Large intestine (tissue), 3 donors: ENCODE results near the gene GALNT17. TPM values are rescaled to one million over a fixed set of nuclear protein-coding genes. Genes with fewer than 3 reads are reported as not detected.

Source experiments
- DNase-seq, 2 donors: peaks; one replicate each; pipeline versions ENCODE4 v3.0.0 to v3.0.0-alpha.2; 2013
- H3K27ac ChIP-seq: one replicate; pipeline ENCODE4 v1.5.1; 2013; ENCODE audit warnings: low read length
- H3K27me3 ChIP-seq: 2 replicates; pipeline ENCODE4 v1.6.1; 2013; ENCODE audit warnings: low read length; ENCODE audit not compliant: control insufficient read depth, insufficient read depth
- H3K36me3 ChIP-seq: 2 replicates; pipeline ENCODE4 v1.6.1; 2013; ENCODE audit warnings: low read length; ENCODE audit not compliant: control insufficient read depth, insufficient read depth
- H3K4me1 ChIP-seq: one replicate; pipeline ENCODE4 v1.6.1; 2013; ENCODE audit warnings: low read length; ENCODE audit not compliant: control insufficient read depth, insufficient read depth
- H3K4me3 ChIP-seq: one replicate; pipeline ENCODE4 v1.5.1; 2013; ENCODE audit warnings: low read length
- H3K9me3 ChIP-seq: one replicate; pipeline ENCODE4 v1.6.1; 2013; ENCODE audit warnings: mild to moderate bottlenecking, low read depth, low read length, moderate library complexity; ENCODE audit not compliant: control insufficient read depth
- WGBS: methylation state at CpG from one replicate; pipeline ENCODE4 v1.1.5; 2013; ENCODE audit warnings: low lambda C conversion rate; ENCODE audit not compliant: insufficient coverage; 5-methylcytosine and 5-hydroxymethylcytosine counted together
- polyA plus RNA-seq: library from polyadenylated mRNA; unstranded; fragments of 120-200 nt; gene quantifications from one replicate; pipeline ENCODE4 v1.2.1, GENCODE V29; 2013

Gene GALNT17
- polyA plus RNA-seq, 1 donor = 2.7 TPM

GRCh38 chr7:71439321-71439720 lies 307.4 kb downstream of the GALNT17 start:
- no peaks in the 10 kb centered on the region for H3K27me3 ChIP-seq
- no peak overlapping the region for H3K4me3 ChIP-seq
- WGBS = no CpG with 5 or more reads among the region's 7 CpGs
- H3K4me1 ChIP-seq = no peaks in the 10 kb centered on the region
- no peak overlapping the region for H3K27ac ChIP-seq
- no peaks in the 10 kb centered on the region for H3K36me3 ChIP-seq
- no peak for DNase-seq
- peaks cover 4% of the 10 kb centered on the region for H3K9me3 ChIP-seq

- no peaks in the 10 kb centered on the region for H3K36me3 ChIP-seq
- WGBS = 50% methylated on average over 1 of the region's 11 CpGs
- no peak overlapping the region for H3K4me3 ChIP-seq
- no peak overlapping the region for H3K27ac ChIP-seq
- no peaks in the 10 kb centered on the region for H3K4me1 ChIP-seq
- H3K27me3 ChIP-seq = no peaks in the 10 kb centered on the region
- DNase-seq = no peak
- no peaks in the 10 kb centered on the region for H3K9me3 ChIP-seq
These were observed 310.7 kb downstream of the GALNT17 start for GRCh38 chr7:71442492-71443190.

GRCh38 chr7:71443191-71443530 lies 311.2 kb downstream of the GALNT17 start:
- Histone ChIP-seq H3K9me3 (no peaks in the 10 kb centered on the region), H3K36me3 (no peaks in the 10 kb centered on the region), H3K4me1 (no peaks in the 10 kb centered on the region), H3K27ac (no peak overlapping the region), H3K4me3 (no peak overlapping the region), H3K27me3 (no peaks in the 10 kb centered on the region)
- WGBS = no CpG with 5 or more reads among the region's 6 CpGs
- no peak for DNase-seq

GRCh38 chr7:71444130-71444529 lies 312.2 kb downstream of the GALNT17 start:
- Histone ChIP-seq H3K36me3 (no peaks in the 10 kb centered on the region), H3K9me3 (no peaks in the 10 kb centered on the region), H3K27me3 (no peaks in the 10 kb centered on the region), H3K4me3 (no peak overlapping the region), H3K4me1 (no peaks in the 10 kb centered on the region), H3K27ac (no peak overlapping the region)
- no CpG with 5 or more reads among the region's 4 CpGs for WGBS
- DNase-seq = no peak

- 83% methylated on average over 1 of the region's 2 CpGs for WGBS
- Histone ChIP-seq H3K4me1 (no peaks in the 10 kb centered on the region), H3K9me3 (no peaks in the 10 kb centered on the region), H3K27me3 (peaks cover 4% of the 10 kb centered on the region), H3K4me3 (no peak overlapping the region), H3K27ac (no peak overlapping the region), H3K36me3 (no peaks in the 10 kb centered on the region)
- no peak for DNase-seq
These were observed 321.7 kb downstream of the GALNT17 start for GRCh38 chr7:71453630-71454029.

- Histone ChIP-seq H3K4me3 (no peak overlapping the region), H3K9me3 (no peaks in the 10 kb centered on the region), H3K4me1 (no peaks in the 10 kb centered on the region), H3K36me3 (no peaks in the 10 kb centered on the region), H3K27me3 (peaks cover 4% of the 10 kb centered on the region), H3K27ac (no peak overlapping the region)
- no peak for DNase-seq
These were observed 323.0 kb downstream of the GALNT17 start for GRCh38 chr7:71454981-71455380.

- no peaks in the 10 kb centered on the region for H3K4me1 ChIP-seq
- H3K27me3 ChIP-seq = peaks cover 4% of the 10 kb centered on the region
- no peaks in the 10 kb centered on the region for H3K9me3 ChIP-seq
- H3K36me3 ChIP-seq = no peaks in the 10 kb centered on the region
- H3K4me3 ChIP-seq = no peak overlapping the region
- WGBS = 20% methylated on average over 2 of the region's 4 CpGs
- DNase-seq = no peak
- H3K27ac ChIP-seq = no peak overlapping the region
These were observed 325.1 kb downstream of the GALNT17 start for GRCh38 chr7:71457021-71457420.

- H3K4me1 ChIP-seq = no peaks in the 10 kb centered on the region
- H3K27me3 ChIP-seq = peaks cover 4% of the 10 kb centered on the region
- H3K36me3 ChIP-seq = no peaks in the 10 kb centered on the region
- no peak overlapping the region for H3K27ac ChIP-seq
- 63% methylated on average over 2 of the region's 9 CpGs for WGBS
- H3K4me3 ChIP-seq = no peak overlapping the region
- no peak for DNase-seq
- no peaks in the 10 kb centered on the region for H3K9me3 ChIP-seq
These were observed 326.1 kb downstream of the GALNT17 start for GRCh38 chr7:71457846-71458590.

GRCh38 chr7:71459132-71459531 lies 327.2 kb downstream of the GALNT17 start:
- Histone ChIP-seq H3K9me3 (no peaks in the 10 kb centered on the region), H3K4me3 (no peak overlapping the region), H3K4me1 (no peaks in the 10 kb centered on the region), H3K27me3 (peaks cover 4% of the 10 kb centered on the region), H3K27ac (no peak overlapping the region), H3K36me3 (no peaks in the 10 kb centered on the region)
- no peak for DNase-seq

GRCh38 chr7:71461572-71461971 lies 329.6 kb downstream of the GALNT17 start:
- DNase-seq = no peak
- H3K36me3 ChIP-seq = no peaks in the 10 kb centered on the region
- no peaks in the 10 kb centered on the region for H3K9me3 ChIP-seq
- peaks cover 4% of the 10 kb centered on the region for H3K27me3 ChIP-seq
- WGBS = no CpG with 5 or more reads among the region's 9 CpGs
- no peak overlapping the region for H3K4me3 ChIP-seq
- no peak overlapping the region for H3K27ac ChIP-seq
- no peaks in the 10 kb centered on the region for H3K4me1 ChIP-seq

- H3K27me3 ChIP-seq = no peaks in the 10 kb centered on the region
- H3K4me3 ChIP-seq = no peak overlapping the region
- H3K9me3 ChIP-seq = no peaks in the 10 kb centered on the region
- no peak for DNase-seq
- WGBS = 33% methylated on average over 2 of the region's 6 CpGs
- no peaks in the 10 kb centered on the region for H3K36me3 ChIP-seq
- H3K4me1 ChIP-seq = no peaks in the 10 kb centered on the region
- H3K27ac ChIP-seq = no peak overlapping the region
These were observed 333.8 kb downstream of the GALNT17 start for GRCh38 chr7:71465741-71466189.
